ENCODE measurements around the gene SLC35E2B. TPM values are rescaled to one million over a fixed set of nuclear protein-coding genes. Genes with fewer than 3 reads are reported as not detected.
"Not testable (repeated sequence)": the region's sequence is repeated elsewhere in the genome, so short reads cannot be mapped to it uniquely, and the experiment has no call there.

The SLC35E2B gene
- polyA plus RNA-seq, 1 donor from 2014 or later, result 93.2 TPM

DNA sequence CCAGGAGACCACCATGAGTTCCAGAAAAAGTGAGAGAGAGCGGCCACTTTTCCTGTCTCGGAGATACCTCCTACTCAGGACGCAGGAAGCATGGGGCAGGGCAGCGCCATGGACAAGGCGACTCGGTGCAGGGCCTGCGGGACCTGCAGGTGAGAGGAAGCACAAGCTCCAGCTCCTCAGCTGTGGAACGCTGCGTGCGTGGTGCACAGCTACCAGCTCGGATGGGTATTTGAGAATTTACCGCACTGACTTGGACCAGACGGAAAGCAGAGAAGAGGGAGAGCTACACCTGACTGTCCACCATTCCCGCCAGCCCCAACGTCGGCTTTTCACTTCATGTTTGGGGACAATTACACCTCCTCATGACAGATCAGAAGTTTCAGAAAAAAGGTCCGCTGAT, 39.8 kb upstream of the SLC35E2B start (continued):
- TF ChIP-seq, protein P1, sequence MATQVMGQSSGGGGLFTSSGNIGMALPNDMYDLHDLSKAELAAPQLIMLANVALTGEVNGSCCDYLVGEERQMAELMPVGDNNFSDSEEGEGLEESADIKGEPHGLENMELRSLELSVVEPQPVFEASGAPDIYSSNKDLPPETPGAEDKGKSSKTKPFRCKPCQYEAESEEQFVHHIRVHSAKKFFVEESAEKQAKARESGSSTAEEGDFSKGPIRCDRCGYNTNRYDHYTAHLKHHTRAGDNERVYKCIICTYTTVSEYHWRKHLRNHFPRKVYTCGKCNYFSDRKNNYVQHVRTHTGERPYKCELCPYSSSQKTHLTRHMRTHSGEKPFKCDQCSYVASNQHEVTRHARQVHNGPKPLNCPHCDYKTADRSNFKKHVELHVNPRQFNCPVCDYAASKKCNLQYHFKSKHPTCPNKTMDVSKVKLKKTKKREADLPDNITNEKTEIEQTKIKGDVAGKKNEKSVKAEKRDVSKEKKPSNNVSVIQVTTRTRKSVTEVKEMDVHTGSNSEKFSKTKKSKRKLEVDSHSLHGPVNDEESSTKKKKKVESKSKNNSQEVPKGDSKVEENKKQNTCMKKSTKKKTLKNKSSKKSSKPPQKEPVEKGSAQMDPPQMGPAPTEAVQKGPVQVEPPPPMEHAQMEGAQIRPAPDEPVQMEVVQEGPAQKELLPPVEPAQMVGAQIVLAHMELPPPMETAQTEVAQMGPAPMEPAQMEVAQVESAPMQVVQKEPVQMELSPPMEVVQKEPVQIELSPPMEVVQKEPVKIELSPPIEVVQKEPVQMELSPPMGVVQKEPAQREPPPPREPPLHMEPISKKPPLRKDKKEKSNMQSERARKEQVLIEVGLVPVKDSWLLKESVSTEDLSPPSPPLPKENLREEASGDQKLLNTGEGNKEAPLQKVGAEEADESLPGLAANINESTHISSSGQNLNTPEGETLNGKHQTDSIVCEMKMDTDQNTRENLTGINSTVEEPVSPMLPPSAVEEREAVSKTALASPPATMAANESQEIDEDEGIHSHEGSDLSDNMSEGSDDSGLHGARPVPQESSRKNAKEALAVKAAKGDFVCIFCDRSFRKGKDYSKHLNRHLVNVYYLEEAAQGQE (IDR thresholded peaks at IDR 0.05; ENCODE audit: borderline replicate concordance), result no peak

DNA sequence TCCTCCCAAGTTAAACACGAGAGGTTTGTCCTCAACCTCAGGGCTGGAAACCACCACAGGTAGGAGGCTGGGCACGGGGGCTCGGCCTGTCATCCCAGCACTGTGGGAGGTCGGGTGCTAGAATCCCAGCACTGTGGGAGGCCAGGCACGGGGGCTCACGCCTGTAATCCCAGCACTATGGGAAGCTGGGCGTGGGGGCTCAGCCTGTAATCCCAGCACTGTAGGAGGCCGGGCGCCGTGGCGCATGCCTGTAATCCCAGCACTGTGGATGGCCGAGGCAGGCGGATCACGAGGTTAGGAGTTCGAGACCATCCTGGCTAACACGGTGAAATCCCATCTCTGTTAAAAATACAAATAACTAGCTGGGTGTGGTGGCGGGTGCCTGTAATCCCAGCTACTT, 38.3 kb upstream of the SLC35E2B start:
- H3K9ac ChIP-seq (ENCODE audit: low read length), result no peak overlapping the region
- no peak overlapping the region for H3K4me2 ChIP-seq (ENCODE audit: low read length)
- no peak overlapping the region for H3K27ac ChIP-seq (ENCODE audit: low read length)
- H3F3A ChIP-seq (ENCODE audit: insufficient read depth, low read length, poor library complexity, severe bottlenecking), result no peaks in the 10 kb centered on the region
- H3K9me3 ChIP-seq (ENCODE audit: low read length), result no peaks in the 10 kb centered on the region
- no peaks in the 10 kb centered on the region for H3K9me2 ChIP-seq (ENCODE audit: insufficient read depth, low read length)
- no peak overlapping the region for H2AFZ ChIP-seq (ENCODE audit: low read depth, low read length)
- H4K20me1 ChIP-seq (ENCODE audit: insufficient read depth), result no peaks in the 10 kb centered on the region
- H3K27me3 ChIP-seq (ENCODE audit: insufficient read depth, low read depth, low read length), result no peaks in the 10 kb centered on the region
- no peak overlapping the region for H3K4me3 ChIP-seq (ENCODE audit: low read length)
- no peaks in the 10 kb centered on the region for H3K36me3 ChIP-seq (ENCODE audit: insufficient read depth, low read length)
- H3K79me2 ChIP-seq (replicated peaks; ENCODE audit: insufficient read depth, low read length), result no peaks in the 10 kb centered on the region
- no peak for TF ChIP-seq EZH2 (IDR thresholded peaks at IDR 0.05; ENCODE audit: borderline replicate concordance, insufficient read depth, low read length, poor library complexity, severe bottlenecking)
- TF ChIP-seq SMC3 (conservative IDR thresholded peaks at IDR 0.05; ENCODE audit: poor library complexity), result no peak
- TF ChIP-seq POLR2AphosphoS5 (IDR thresholded peaks at IDR 0.05), result no peak
- TF ChIP-seq MXI1 (conservative IDR thresholded peaks at IDR 0.05; ENCODE audit: poor library complexity, severe bottlenecking), result no peak
- no peak for TF ChIP-seq RAD21 (conservative IDR thresholded peaks at IDR 0.05)
- TF ChIP-seq EP300 (conservative IDR thresholded peaks at IDR 0.05; ENCODE audit: poor library complexity, severe bottlenecking), result no peak
- TF ChIP-seq, protein P2, sequence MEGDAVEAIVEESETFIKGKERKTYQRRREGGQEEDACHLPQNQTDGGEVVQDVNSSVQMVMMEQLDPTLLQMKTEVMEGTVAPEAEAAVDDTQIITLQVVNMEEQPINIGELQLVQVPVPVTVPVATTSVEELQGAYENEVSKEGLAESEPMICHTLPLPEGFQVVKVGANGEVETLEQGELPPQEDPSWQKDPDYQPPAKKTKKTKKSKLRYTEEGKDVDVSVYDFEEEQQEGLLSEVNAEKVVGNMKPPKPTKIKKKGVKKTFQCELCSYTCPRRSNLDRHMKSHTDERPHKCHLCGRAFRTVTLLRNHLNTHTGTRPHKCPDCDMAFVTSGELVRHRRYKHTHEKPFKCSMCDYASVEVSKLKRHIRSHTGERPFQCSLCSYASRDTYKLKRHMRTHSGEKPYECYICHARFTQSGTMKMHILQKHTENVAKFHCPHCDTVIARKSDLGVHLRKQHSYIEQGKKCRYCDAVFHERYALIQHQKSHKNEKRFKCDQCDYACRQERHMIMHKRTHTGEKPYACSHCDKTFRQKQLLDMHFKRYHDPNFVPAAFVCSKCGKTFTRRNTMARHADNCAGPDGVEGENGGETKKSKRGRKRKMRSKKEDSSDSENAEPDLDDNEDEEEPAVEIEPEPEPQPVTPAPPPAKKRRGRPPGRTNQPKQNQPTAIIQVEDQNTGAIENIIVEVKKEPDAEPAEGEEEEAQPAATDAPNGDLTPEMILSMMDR (IDR thresholded peaks at IDR 0.05; ENCODE audit: poor library complexity, severe bottlenecking), result no peak
- TF ChIP-seq TAF1 (IDR thresholded peaks at IDR 0.05; ENCODE audit: low read depth), result no peak
- TF ChIP-seq, protein P1 (IDR thresholded peaks at IDR 0.05; ENCODE audit: borderline replicate concordance), result no peak

DNA sequence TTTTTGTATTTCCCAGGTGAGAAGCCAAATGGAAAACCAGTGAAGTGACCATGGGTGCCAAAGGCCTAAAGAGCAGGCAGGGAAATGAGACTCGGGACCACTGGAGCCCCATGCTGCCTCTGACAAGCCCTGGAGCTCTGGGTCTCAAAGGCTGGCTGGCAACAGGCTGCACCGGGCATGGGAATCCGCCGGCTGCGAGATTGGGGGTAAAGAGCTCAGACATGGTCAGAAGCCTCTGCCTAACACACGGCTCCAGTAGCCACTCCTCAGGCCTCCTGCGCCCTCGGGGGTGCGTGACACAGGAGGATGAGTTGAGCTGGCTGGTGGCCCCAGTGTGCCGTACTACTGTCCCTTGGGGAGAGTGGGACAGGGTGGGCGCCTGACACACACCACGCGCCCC, 37.6 kb upstream of the SLC35E2B start:
- not testable (repeated sequence) for H4K20me1 ChIP-seq (ENCODE audit: insufficient read depth); H3K36me3 ChIP-seq (ENCODE audit: insufficient read depth, low read length); H3K9ac ChIP-seq (ENCODE audit: low read length); H3K9me2 ChIP-seq (ENCODE audit: insufficient read depth, low read length); H3K9me3 ChIP-seq (ENCODE audit: low read length); H3K4me2 ChIP-seq (ENCODE audit: low read length); H3K4me3 ChIP-seq (ENCODE audit: low read length); H3K27ac ChIP-seq (ENCODE audit: low read length); H3K27me3 ChIP-seq (ENCODE audit: insufficient read depth, low read depth, low read length); H3K79me2 ChIP-seq (replicated peaks; ENCODE audit: insufficient read depth, low read length); H2AFZ ChIP-seq (ENCODE audit: low read depth, low read length); H3F3A ChIP-seq (ENCODE audit: insufficient read depth, low read length, poor library complexity, severe bottlenecking)

DNA sequence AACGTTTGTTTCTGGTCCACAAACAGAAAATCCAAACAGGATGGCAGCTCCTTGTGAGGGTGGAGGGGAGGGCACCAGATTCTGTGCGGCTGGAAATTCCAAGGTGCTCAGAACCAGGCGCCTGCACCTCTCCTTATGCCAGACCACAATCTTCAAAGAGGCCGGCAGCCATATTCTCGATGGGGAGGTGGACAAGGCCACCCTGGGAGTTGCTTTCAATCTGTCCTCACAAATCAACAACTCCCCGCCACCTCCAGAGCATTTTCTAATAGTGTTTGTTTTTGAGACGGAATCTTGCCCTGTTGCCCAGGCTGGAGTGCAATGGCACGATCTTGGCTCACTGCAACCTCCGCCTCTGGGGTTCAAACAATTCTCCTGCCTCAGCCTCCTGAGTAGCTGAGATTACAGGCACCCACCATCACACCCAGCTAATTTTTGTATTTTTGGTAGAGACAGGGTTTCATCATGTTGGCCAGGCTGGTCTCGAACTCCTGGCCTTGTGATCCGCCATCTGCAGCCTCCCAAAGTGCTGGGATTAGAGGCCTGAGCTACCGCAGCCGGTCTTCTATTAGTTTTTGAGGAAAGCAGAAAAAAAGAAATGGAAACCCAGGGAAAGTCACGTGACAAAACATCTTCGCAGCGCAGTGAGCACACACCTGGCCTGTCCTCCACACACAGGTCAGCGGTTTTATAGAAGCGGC, 36.7 kb upstream of the SLC35E2B start:
- H3F3A ChIP-seq (ENCODE audit: insufficient read depth, low read length, poor library complexity, severe bottlenecking); H3K4me2 ChIP-seq (ENCODE audit: low read length); H3K9me3 ChIP-seq (ENCODE audit: low read length); H3K36me3 ChIP-seq (ENCODE audit: insufficient read depth, low read length); H3K79me2 ChIP-seq (replicated peaks; ENCODE audit: insufficient read depth, low read length); H3K27me3 ChIP-seq (ENCODE audit: insufficient read depth, low read depth, low read length); H2AFZ ChIP-seq (ENCODE audit: low read depth, low read length); H3K9ac ChIP-seq (ENCODE audit: low read length); H3K9me2 ChIP-seq (ENCODE audit: insufficient read depth, low read length); H3K27ac ChIP-seq (ENCODE audit: low read length); H3K4me3 ChIP-seq (ENCODE audit: low read length); H4K20me1 ChIP-seq (ENCODE audit: insufficient read depth): not testable (repeated sequence)
